Measurements from ENCODE around the gene CST7.
"Not testable (repeated sequence)": the region's sequence is repeated elsewhere in the genome, so short reads cannot be mapped to it uniquely, and the experiment has no call there.

Gene CST7

DNA sequence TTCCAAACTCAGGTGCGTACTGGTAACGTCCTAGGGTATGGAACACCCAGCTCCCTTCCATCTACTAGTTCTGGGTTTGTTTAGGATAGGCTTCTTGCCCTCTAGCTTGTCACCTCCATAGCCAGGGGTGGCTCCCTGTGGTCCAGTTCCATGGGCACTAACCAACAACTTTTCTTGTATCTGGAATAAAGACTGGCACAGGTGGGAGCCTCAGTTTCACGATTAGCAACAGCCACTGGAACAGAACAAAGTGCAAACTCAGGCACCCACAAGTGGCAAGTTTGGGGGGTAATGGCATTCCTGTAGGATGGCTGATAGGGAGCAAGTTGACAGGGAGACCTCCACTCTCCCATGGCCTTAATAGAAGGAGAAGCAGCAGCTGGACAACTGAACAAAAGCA is 49.1 kb downstream of the CST7 start:
- no peak overlapping the region for H3K9ac ChIP-seq (ENCODE audit: low read length)
- no peaks in the 10 kb centered on the region for H3K27me3 ChIP-seq (ENCODE audit: control insufficient read depth, insufficient read depth, low read length)
- H3K4me1 ChIP-seq (ENCODE audit: control insufficient read depth, insufficient read depth, low read length): peaks cover 35% of the 10 kb centered on the region
- no peaks in the 10 kb centered on the region for H3K9me3 ChIP-seq (ENCODE audit: control insufficient read depth, low read length)
- H3K4me3 ChIP-seq (ENCODE audit: low read length): no peak overlapping the region
- H3K36me3 ChIP-seq (ENCODE audit: control insufficient read depth, insufficient read depth, low read length): no peaks in the 10 kb centered on the region

DNA sequence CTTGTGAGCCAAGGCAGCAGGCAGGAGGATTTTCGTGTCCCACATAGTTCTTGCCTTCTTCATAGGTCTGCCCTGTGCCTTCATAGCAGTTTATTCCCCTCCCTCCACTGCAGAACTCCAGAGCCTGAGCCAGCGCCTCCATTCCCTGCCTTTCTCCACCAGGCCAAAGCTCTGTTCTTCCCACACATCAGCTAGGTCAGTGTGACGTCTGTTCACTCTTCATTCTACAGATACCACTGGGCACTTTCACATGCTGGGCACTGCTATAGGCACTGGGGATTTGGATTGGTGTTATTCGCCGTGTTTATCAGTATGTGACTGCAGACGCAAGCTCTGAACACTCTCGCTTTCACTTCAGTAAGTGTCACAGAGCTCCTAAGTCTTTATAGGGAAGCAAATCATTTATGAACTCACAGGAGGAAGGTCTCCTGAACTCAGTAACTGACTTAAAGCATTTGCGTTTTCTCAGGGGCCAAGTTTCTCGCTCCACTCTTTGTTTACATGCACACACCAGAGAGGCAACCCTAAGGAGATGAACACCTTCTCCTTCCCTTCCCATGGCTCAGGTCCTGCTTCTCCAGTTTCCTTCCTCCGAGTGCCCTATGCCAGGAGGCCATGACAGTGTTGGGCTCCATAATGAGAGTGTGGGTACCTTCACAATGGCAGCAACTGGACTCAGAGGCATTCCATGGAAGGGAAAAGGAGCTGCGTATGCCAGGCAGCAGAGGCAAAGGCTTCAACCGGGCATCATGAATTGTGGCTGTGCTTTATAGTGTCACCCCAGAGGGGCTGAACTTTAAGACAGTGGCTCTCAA is 49.8 kb downstream of the CST7 start:
- Histone ChIP-seq H3K4me1 (ENCODE audit: control insufficient read depth, insufficient read depth, low read length) (peaks cover 35% of the 10 kb centered on the region), H3K9me3 (ENCODE audit: control insufficient read depth, low read length) (no peaks in the 10 kb centered on the region), H3K4me3 (ENCODE audit: low read length) (no peak overlapping the region), H3K36me3 (ENCODE audit: control insufficient read depth, insufficient read depth, low read length) (no peaks in the 10 kb centered on the region), H3K27me3 (ENCODE audit: control insufficient read depth, insufficient read depth, low read length) (no peaks in the 10 kb centered on the region), H3K9ac (ENCODE audit: low read length) (peak overlapping the region; percentile 17)

DNA sequence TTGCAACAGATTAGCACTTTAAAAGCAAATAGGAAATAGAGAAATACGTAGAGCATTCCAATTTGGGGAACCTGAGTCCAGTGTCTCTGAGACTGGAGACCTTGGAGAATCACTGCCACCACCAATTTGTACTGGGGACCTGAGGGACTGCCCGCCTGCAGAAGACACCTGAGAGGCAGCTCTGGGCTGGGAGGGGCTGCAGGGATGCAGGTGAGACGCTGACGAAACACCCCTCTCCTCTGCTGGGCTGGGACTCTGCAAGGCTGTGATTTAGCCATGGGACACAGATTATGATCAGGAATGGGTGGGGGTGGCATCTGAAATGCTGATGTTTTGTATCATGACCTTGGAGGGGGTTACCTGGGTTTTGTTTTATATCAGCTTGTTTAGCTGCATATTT is 50.5 kb downstream of the CST7 start:
- H3K27me3 ChIP-seq (ENCODE audit: control insufficient read depth, insufficient read depth, low read length): no peaks in the 10 kb centered on the region

DNA sequence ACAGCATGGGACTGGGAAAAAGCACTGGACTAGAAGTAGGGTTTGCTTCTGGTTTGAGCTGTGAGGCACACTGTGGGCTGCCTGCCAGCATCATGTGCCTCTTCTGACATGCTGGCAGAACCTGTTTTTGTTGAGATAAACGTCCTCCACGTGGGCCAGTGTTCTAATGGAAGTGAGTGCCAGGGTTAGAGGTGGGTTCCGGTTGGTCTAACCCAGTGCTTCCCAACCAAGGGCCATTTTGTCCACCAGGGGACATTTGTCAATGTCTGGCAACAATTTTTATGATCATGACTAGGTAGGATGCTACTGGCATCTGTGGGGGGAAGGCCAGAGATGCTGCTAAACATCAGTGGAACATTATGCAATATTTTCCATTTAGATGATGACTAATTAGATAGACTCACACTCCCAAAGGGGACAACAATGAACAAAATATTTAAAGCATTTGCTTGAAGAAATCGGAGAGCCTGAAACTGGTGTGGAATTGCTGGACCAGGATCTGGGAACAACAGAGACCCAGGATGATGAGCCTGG is 51.3 kb downstream of the CST7 start:
- H3K27me3 ChIP-seq (ENCODE audit: control insufficient read depth, insufficient read depth, low read length): no peaks in the 10 kb centered on the region
- no peak overlapping the region for H3K4me3 ChIP-seq (ENCODE audit: low read length)
- no peaks in the 10 kb centered on the region for H3K9me3 ChIP-seq (ENCODE audit: control insufficient read depth, low read length)
- H3K4me1 ChIP-seq (ENCODE audit: control insufficient read depth, insufficient read depth, low read length): peaks cover 23% of the 10 kb centered on the region
- no peak overlapping the region for H3K9ac ChIP-seq (ENCODE audit: low read length)
- no peaks in the 10 kb centered on the region for H3K36me3 ChIP-seq (ENCODE audit: control insufficient read depth, insufficient read depth, low read length)

More for the DNA sequence above, 50.5 kb downstream of the CST7 start:
- no peaks in the 10 kb centered on the region for H3K36me3 ChIP-seq (ENCODE audit: control insufficient read depth, insufficient read depth, low read length)
- no peak overlapping the region for H3K4me3 ChIP-seq (ENCODE audit: low read length)
- peak overlapping the region; percentile 17 for H3K9ac ChIP-seq (ENCODE audit: low read length)
- peaks cover 31% of the 10 kb centered on the region for H3K4me1 ChIP-seq (ENCODE audit: control insufficient read depth, insufficient read depth, low read length)
- H3K9me3 ChIP-seq (ENCODE audit: control insufficient read depth, low read length): no peaks in the 10 kb centered on the region

DNA sequence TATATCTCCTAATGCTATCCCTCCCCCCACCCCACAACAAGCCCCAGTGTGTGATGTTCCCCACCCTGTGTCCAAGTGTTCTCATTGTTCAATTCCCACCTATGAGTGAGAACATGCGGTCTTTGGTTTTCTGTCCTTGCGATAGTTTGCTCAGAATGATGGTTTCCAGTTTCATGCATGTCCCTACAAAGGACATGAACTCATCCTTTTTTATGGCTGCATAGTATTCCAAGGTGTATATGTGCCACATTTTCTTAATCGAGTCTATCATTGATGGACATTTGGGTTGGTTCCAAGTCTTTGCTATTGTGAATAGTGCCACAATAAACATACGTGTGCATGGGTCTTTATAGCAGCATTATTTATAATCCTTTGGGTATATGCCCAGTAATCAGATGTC is 52.3 kb downstream of the CST7 start:
- H3K27me3 ChIP-seq (ENCODE audit: control insufficient read depth, insufficient read depth, low read length); H3K9ac ChIP-seq (ENCODE audit: low read length); H3K4me3 ChIP-seq (ENCODE audit: low read length); H3K9me3 ChIP-seq (ENCODE audit: control insufficient read depth, low read length); H3K36me3 ChIP-seq (ENCODE audit: control insufficient read depth, insufficient read depth, low read length): not testable (repeated sequence)
- H3K4me1 ChIP-seq (ENCODE audit: control insufficient read depth, insufficient read depth, low read length): peaks cover 27% of the 10 kb centered on the region

DNA sequence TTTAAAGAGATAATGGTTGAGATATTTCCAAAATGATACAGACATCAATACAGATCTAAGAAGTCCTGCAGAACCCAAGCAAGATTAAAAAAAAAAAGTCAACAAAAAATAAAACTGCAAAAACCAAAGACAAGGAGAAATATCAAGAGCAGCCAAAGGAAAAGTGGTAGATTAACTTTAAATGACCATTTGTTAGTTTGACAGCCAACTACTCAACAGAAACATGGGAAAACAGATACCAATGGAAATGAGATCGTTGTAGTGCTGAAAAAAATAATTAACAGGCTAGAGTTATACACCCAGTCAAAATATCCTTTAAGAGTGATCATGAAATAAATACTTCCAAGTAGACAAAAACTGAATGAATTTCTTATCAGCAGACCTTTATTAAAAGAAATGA is 53.9 kb downstream of the CST7 start:
- Histone ChIP-seq H3K4me3 (ENCODE audit: low read length) (no peak overlapping the region), H3K4me1 (ENCODE audit: control insufficient read depth, insufficient read depth, low read length) (peaks cover 27% of the 10 kb centered on the region), H3K9ac (ENCODE audit: low read length) (no peak overlapping the region), H3K36me3 (ENCODE audit: control insufficient read depth, insufficient read depth, low read length) (peaks cover 7% of the 10 kb centered on the region), H3K9me3 (ENCODE audit: control insufficient read depth, low read length) (no peaks in the 10 kb centered on the region), H3K27me3 (ENCODE audit: control insufficient read depth, insufficient read depth, low read length) (no peaks in the 10 kb centered on the region)

DNA sequence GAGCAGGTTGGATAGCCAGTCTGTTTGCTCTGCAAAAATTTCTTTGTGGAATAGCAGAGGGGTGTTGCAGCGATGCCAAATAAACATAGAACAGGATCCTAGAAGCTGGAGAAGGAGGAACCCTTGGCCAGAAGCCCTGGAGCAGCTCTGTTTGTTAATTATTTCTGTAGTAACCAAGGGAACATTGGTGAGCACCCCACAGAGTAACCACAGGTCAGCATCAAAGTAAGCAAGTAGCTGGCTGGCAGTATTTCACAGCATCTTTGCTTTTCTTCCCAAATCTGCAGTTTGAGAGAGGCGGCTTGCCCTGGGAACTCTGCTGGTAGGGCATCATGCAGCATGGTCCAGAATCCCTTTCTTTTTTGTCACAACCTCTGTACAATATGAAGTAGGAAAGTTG is 56.2 kb downstream of the CST7 start:
- H3K36me3 ChIP-seq (ENCODE audit: control insufficient read depth, insufficient read depth, low read length): peaks cover 12% of the 10 kb centered on the region

DNA sequence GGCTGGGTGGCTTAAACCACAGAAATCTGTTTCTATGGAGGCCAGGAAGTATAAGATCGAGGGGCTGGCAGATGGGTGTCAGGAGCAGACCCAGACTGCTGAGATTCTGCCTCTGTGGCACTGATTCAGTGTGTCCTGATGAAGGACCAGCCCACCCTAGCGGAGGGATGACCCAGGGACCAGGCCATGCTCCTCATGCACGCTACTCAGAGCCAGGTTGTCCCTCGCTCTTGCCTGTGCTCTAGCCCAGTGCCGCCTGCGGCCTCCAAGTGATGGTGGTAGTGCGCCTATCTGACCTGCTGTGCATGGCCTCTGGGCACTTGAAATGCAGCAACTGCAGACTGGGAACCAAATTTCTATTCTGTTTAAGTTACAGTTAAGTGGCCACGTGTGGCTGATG is 56.6 kb downstream of the CST7 start:
- Histone ChIP-seq H3K9ac (ENCODE audit: low read length) (no peak overlapping the region), H3K36me3 (ENCODE audit: control insufficient read depth, insufficient read depth, low read length) (peaks cover 12% of the 10 kb centered on the region), H3K4me1 (ENCODE audit: control insufficient read depth, insufficient read depth, low read length) (peaks cover 5% of the 10 kb centered on the region), H3K4me3 (ENCODE audit: low read length) (no peak overlapping the region), H3K27me3 (ENCODE audit: control insufficient read depth, insufficient read depth, low read length) (no peaks in the 10 kb centered on the region), H3K9me3 (ENCODE audit: control insufficient read depth, low read length) (no peaks in the 10 kb centered on the region)

More for the DNA sequence above, 56.2 kb downstream of the CST7 start:
- Histone ChIP-seq H3K9ac (ENCODE audit: low read length) (no peak overlapping the region), H3K4me3 (ENCODE audit: low read length) (no peak overlapping the region), H3K9me3 (ENCODE audit: control insufficient read depth, low read length) (no peaks in the 10 kb centered on the region), H3K27me3 (ENCODE audit: control insufficient read depth, insufficient read depth, low read length) (no peaks in the 10 kb centered on the region), H3K4me1 (ENCODE audit: control insufficient read depth, insufficient read depth, low read length) (peaks cover 10% of the 10 kb centered on the region)

DNA sequence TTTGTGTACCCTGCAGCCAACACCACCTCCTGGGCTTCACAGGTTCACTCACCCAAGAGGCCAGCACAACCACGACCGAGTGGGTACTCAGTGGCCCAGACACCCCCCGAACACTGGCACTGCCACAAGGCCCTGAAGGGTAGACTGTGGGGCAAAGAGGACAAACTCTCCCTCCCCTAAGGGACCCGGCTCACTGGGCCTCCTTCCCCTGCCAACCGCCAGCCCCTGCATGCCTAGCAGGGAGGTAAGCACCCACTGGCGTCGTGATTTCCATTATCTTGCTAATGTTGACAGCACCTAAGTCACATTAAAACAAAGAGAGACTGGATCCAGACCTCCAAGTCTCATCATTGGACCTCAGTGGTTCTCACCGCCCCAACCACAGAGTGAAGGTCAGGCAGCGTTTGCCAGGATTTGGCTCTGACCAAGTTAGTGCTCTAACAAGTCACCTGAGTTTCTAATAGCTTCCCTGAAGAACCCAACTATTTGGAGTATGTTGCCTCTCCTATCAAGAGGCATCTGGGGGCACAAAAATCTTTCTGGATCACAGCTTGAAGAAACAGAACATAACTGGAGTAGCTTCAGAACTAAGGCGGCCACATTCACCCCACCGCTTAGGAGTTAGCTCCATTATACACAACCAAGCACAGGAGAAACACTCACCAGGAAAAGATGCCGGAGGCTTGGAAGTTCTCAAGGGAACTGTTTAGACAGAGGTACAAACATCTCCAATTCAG is 57.5 kb downstream of the CST7 start:
- Histone ChIP-seq H3K4me1 (ENCODE audit: control insufficient read depth, insufficient read depth, low read length) (peaks cover 4% of the 10 kb centered on the region), H3K36me3 (ENCODE audit: control insufficient read depth, insufficient read depth, low read length) (peaks cover 13% of the 10 kb centered on the region), H3K9ac (ENCODE audit: low read length) (no peak overlapping the region)

DNA sequence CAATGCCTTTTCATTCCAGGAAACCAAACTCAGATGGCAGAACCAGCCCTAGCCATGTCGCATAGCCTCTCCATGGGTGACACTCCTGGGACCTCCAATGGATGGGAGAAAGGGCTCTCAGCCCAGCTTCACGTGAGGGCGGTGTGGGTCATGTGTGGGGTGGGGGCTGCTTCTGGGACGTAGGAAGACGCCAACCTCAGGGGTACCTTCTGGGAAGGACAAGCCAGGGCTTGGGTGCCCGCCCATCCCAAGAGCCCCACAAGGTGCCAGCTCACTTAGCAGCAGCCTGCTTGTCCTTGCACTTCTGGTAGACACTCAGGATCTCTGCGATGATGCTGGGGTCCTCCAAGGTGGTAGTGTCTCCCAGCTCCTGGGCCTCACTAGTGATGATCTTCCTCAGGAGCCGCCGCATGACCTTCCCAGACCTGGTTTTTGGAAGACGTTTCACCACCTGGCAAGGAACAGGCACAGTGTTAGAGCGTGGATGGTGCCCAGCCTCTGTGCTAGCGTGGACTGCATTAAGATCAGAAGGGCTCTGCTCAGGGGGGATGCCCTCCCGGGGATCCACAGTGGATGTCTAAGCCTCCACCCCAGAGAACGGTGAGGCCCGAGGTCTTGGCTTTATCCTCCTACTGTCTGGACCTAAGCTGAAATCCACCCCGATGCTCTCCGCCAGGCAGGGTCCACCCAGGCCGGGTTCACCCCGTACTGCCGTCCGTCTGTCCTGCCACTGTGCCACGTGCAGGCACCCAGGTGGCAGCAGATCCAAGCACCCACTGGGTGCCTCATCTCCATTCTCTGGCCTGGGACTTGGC is 58.6 kb downstream of the CST7 start:
- H3K4me1 ChIP-seq (ENCODE audit: control insufficient read depth, insufficient read depth, low read length): peaks cover 4% of the 10 kb centered on the region
- no peak overlapping the region for H3K9ac ChIP-seq (ENCODE audit: low read length)
- no peak overlapping the region for H3K4me3 ChIP-seq (ENCODE audit: low read length)
- no peaks in the 10 kb centered on the region for H3K9me3 ChIP-seq (ENCODE audit: control insufficient read depth, low read length)
- H3K36me3 ChIP-seq (ENCODE audit: control insufficient read depth, insufficient read depth, low read length): peaks cover 23% of the 10 kb centered on the region
- H3K27me3 ChIP-seq (ENCODE audit: control insufficient read depth, insufficient read depth, low read length): no peaks in the 10 kb centered on the region

More for the DNA sequence above, 57.5 kb downstream of the CST7 start:
- no peaks in the 10 kb centered on the region for H3K27me3 ChIP-seq (ENCODE audit: control insufficient read depth, insufficient read depth, low read length)
- no peak overlapping the region for H3K4me3 ChIP-seq (ENCODE audit: low read length)
- H3K9me3 ChIP-seq (ENCODE audit: control insufficient read depth, low read length): no peaks in the 10 kb centered on the region

DNA sequence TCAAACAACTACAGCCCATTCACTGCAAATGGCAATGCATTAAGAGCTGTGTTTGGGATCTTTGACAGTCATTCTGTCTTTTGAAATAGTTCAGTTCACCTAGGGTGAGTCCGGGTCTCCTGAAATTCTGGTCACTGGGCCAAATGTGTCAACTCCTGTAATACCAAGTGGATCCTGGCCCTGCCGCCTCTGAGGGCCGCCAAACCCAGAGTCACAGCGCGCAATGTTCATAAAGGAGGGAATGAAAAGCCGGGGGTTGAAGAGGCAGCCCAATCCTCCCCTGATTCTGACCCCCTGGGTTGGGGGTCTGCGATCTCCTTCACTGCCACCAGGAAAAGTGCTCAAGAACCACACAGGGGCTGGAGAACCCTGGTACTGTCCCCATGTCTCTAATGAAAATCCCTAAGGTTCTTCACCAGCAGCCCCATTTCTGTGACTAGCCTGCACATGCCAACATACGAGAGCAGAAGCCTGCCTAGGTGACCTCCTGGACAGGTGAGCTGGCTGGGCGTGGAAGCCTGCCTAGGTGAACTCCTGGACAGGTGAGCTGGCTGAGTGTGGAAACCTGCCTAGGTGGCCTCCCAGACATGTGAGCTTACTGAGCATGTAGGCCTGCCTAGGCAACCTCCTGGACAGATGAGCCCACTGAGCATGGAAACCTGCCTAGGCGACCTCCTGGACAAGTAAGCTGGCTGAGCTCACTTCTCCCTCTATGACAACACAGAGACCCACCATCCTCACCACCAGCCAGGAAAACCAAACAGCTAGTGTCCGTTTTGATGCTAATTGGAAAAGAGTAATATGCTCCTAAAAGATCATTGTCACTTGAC is 59.5 kb downstream of the CST7 start:
- Histone ChIP-seq H3K4me1 (ENCODE audit: control insufficient read depth, insufficient read depth, low read length) (peaks cover 4% of the 10 kb centered on the region), H3K9me3 (ENCODE audit: control insufficient read depth, low read length) (no peaks in the 10 kb centered on the region), H3K27me3 (ENCODE audit: control insufficient read depth, insufficient read depth, low read length) (no peaks in the 10 kb centered on the region), H3K4me3 (ENCODE audit: low read length) (no peak overlapping the region), H3K36me3 (ENCODE audit: control insufficient read depth, insufficient read depth, low read length) (peaks cover 23% of the 10 kb centered on the region), H3K9ac (ENCODE audit: low read length) (no peak overlapping the region)

Measured in mucosa of stomach (tissue), 1 donor.